ENCODE measurements around the gene CAST. TPM values are rescaled to one million over a fixed set of nuclear protein-coding genes. Genes with fewer than 3 reads are reported as not detected.

The CAST gene
- total and polyA plus RNA-seq, 8 donors, result 26.5 to 100 (median 63.6) TPM

GRCh38 chr5:96817506-96817905 lies 155.3 kb downstream of the CAST start:
- no peak for DNase-seq
- H3K27me3 ChIP-seq, result no peaks in the 10 kb centered on the region
- WGBS, 2 donors, result 53 to 66% methylated on average over 2 of the region's 2 CpGs

GRCh38 chr5:96818125-96818788 lies 156.1 kb downstream of the CAST start:
- ATAC-seq, result peak in 3 of 4 donors; percentile 57 to 69 (median 60)

More at GRCh38 chr5:96817506-96817905, 155.3 kb downstream of the CAST start:
- no peak overlapping the region for H3K4me3 ChIP-seq
- no peak for FAIRE-seq
- no peaks in the 10 kb centered on the region for H3K36me3 ChIP-seq
- TF ChIP-seq, protein P1, sequence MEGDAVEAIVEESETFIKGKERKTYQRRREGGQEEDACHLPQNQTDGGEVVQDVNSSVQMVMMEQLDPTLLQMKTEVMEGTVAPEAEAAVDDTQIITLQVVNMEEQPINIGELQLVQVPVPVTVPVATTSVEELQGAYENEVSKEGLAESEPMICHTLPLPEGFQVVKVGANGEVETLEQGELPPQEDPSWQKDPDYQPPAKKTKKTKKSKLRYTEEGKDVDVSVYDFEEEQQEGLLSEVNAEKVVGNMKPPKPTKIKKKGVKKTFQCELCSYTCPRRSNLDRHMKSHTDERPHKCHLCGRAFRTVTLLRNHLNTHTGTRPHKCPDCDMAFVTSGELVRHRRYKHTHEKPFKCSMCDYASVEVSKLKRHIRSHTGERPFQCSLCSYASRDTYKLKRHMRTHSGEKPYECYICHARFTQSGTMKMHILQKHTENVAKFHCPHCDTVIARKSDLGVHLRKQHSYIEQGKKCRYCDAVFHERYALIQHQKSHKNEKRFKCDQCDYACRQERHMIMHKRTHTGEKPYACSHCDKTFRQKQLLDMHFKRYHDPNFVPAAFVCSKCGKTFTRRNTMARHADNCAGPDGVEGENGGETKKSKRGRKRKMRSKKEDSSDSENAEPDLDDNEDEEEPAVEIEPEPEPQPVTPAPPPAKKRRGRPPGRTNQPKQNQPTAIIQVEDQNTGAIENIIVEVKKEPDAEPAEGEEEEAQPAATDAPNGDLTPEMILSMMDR (IDR thresholded peaks at IDR 0.05), result no peak
- intact Hi-C loops (cut with DNase I), result no loop called here
- H3K27ac ChIP-seq, result no peak overlapping the region
- no peaks in the 10 kb centered on the region for H3K9me3 ChIP-seq
- no peaks in the 10 kb centered on the region for H3K4me1 ChIP-seq
- no peak for ATAC-seq

DNA sequence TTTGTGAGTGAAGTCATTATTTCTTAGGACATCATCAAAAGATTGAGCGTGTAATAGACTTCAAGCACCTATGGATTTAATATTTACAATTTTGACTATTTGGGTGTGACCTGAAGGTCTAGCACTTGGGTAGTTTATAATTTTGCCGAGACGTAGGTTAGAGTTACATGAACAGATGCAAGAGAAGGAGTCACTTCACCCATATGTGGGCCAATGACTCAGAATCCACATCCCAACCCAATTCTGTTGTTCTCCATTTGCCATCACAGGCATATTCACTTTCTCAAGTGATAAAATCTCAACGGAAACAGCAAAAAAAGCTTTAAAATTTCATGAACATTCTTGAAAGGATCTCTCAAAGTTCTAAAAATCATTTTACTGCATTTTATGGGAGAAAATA lies 157.6 kb downstream of the CAST start:
- intact Hi-C loops (cut with DNase I), result no loop called here
- ATAC-seq, result no peak
- no peak overlapping the region for H3K4me3 ChIP-seq

More at GRCh38 chr5:96818125-96818788, 156.1 kb downstream of the CAST start:
- no peaks in the 10 kb centered on the region for H3K27me3 ChIP-seq
- no peaks in the 10 kb centered on the region for H3K9me3 ChIP-seq
- H3K4me1 ChIP-seq, result no peaks in the 10 kb centered on the region
- TF ChIP-seq, protein P1 (IDR thresholded peaks at IDR 0.05), result no peak
- intact Hi-C loops (cut with DNase I), result no loop called here
- no peaks in the 10 kb centered on the region for H3K36me3 ChIP-seq
- FAIRE-seq, result no peak
- H3K4me3 ChIP-seq, result no peak overlapping the region
- H3K27ac ChIP-seq, result no peak overlapping the region
- WGBS, 2 donors, result 76 to 78% methylated on average over 8 of the region's 8 CpGs
- no peak for DNase-seq

GRCh38 chr5:96821260-96821916 lies 159.2 kb downstream of the CAST start:
- no peak overlapping the region for H3K27ac ChIP-seq

More for the DNA sequence above, 157.6 kb downstream of the CAST start:
- 85 to 94% methylated on average over 4 of the region's 4 CpGs for WGBS, 2 donors
- no peak for FAIRE-seq
- Histone ChIP-seq H3K27ac (no peak overlapping the region), H3K36me3 (no peaks in the 10 kb centered on the region), H3K4me1 (no peaks in the 10 kb centered on the region), H3K9me3 (no peaks in the 10 kb centered on the region), H3K27me3 (no peaks in the 10 kb centered on the region)
- no peak for DNase-seq
- TF ChIP-seq, protein P1 (IDR thresholded peaks at IDR 0.05), result no peak

More at GRCh38 chr5:96821260-96821916, 159.2 kb downstream of the CAST start:
- H3K36me3 ChIP-seq, result no peaks in the 10 kb centered on the region
- FAIRE-seq, result no peak
- no peak for DNase-seq
- no peak overlapping the region for H3K4me3 ChIP-seq
- H3K4me1 ChIP-seq, result no peaks in the 10 kb centered on the region
- H3K9me3 ChIP-seq, result no peaks in the 10 kb centered on the region
- TF ChIP-seq, protein P1 (IDR thresholded peaks at IDR 0.05), result no peak
- 71 to 72% methylated on average over 2 of the region's 2 CpGs for WGBS, 2 donors
- no peaks in the 10 kb centered on the region for H3K27me3 ChIP-seq
- no peak for ATAC-seq
- intact Hi-C loops (cut with DNase I), result no loop called here

Measured in pancreas (tissue), 10 donors.